Heart left ventricle (tissue), 13 donors: ENCODE results near the gene PLXNB3.

Experiments used
- POLR2A ChIP-seq, 2 donors: fragments of 450-650 bp; IDR thresholded peaks; one replicate each; pipeline ENCODE4 v1.6.1; 2017; ENCODE audit warnings: antibody characterized with exemption in 2 of 2, mild to moderate bottlenecking in 2 of 2, moderate library complexity in 2 of 2
- TF ChIP-seq, protein P1 (sequence below), 12 donors: fragments of 200-600 bp; sonication (generic) in 4 of 12; IDR thresholded peaks; one replicate each; pipeline versions ENCODE4 v1.5.0 to v1.8.0; 2018 to 2022; ENCODE audit warnings: antibody characterized with exemption in 12 of 12, mild to moderate bottlenecking in 5 of 12
- donor health status: ischemic (EF 13 %, LVEDD 7.1; RV severe dilation, severe dysfunction).
- donor health status: DM: no; HTN: yes; CAD: no.
- donor health status: DM: no; HTN: no; CAD: no.
- donor health status: ischemic (EF 25% LVEDD 6.9; RV normal size, moderate dysfunction).
- donor health status: ischemic (EF 25% LVEDD 5.7; RV mildly dilated, moderate dysfunction).
- donor health status: ischemic (EF 35%, LVEDD 5.7; RV mildly dilated, moderate dysfunction).
- donor health status: nonischemic (EF 11% LVEDD 7.7; RV severe dilation, severe dysfunction).
- donor health status: DM: yes; HTN: yes; CAD: no.
- donor health status: PGD.
- donor health status: ischemic (EF 29% LVEDD 5.4; RV normal size, mild dysfunction).
- donor health status: nonischemic (EF 23%, LVEDD 6.1; RV moderate dilation, normal function).

DNA sequence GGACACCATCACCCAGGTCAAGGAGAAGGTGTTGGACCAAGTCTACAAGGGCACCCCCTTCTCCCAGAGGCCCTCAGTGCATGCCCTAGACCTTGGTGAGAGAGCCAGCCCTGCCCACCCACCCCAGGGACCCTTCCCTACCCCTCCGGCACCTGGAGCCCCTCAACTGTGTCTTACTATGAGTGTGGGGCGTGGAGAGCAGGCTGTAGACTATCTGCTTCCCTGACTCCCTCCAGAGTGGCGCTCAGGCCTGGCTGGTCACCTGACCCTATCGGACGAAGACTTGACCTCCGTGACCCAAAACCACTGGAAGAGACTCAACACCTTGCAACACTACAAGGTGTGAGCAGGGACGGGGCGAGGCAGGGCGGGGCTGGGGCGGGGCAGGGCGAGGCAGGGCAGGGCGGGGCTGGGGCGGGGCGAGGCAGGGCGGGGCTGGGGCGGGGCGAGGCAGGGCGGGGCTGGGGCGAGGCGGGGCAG is 12.1 kb downstream of the PLXNB3 start:
- no peak for TF ChIP-seq POLR2A (IDR thresholded peaks at IDR 0.05)
- TF ChIP-seq, protein P1, sequence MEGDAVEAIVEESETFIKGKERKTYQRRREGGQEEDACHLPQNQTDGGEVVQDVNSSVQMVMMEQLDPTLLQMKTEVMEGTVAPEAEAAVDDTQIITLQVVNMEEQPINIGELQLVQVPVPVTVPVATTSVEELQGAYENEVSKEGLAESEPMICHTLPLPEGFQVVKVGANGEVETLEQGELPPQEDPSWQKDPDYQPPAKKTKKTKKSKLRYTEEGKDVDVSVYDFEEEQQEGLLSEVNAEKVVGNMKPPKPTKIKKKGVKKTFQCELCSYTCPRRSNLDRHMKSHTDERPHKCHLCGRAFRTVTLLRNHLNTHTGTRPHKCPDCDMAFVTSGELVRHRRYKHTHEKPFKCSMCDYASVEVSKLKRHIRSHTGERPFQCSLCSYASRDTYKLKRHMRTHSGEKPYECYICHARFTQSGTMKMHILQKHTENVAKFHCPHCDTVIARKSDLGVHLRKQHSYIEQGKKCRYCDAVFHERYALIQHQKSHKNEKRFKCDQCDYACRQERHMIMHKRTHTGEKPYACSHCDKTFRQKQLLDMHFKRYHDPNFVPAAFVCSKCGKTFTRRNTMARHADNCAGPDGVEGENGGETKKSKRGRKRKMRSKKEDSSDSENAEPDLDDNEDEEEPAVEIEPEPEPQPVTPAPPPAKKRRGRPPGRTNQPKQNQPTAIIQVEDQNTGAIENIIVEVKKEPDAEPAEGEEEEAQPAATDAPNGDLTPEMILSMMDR (IDR thresholded peaks at IDR 0.05): no peak
